Islet precursor cell (in vitro differentiated cells): ENCODE results near the gene ABHD10.

ENCODE experiments used
- DNase-seq: peaks from one replicate; pipeline ENCODE4 v3.0.0-alpha.2; 2018

ABHD10 gene

GRCh38 chr3:111978583-111979433, at the start of gene ABHD10:
Gene ABHD10, plus strand, starts transcription at chr3:111979026. Its CDS starts 36 bp downstream, at chr3:111979062.
- peak; percentile 97 for DNase-seq

GRCh38 chr3:111929484-111929883, 49.3 kb upstream of the ABHD10 start:
- DNase-seq: no peak

- DNase-seq: no peak
Observed at GRCh38 chr3:111932946-111933345, 45.9 kb upstream of the ABHD10 start.

GRCh38 chr3:111936191-111936841, 42.5 kb upstream of the ABHD10 start:
- no peak for DNase-seq

- no peak for DNase-seq
Observed at GRCh38 chr3:111936967-111937366, 41.9 kb upstream of the ABHD10 start.

GRCh38 chr3:111937871-111938270, 41.0 kb upstream of the ABHD10 start:
- DNase-seq: no peak

- DNase-seq: no peak
Observed at GRCh38 chr3:111939873-111940272, 39.0 kb upstream of the ABHD10 start.

- DNase-seq: no peak
Observed at GRCh38 chr3:111943533-111943932, 35.3 kb upstream of the ABHD10 start.

- DNase-seq: no peak
Observed at GRCh38 chr3:111944372-111944771, 34.5 kb upstream of the ABHD10 start.

GRCh38 chr3:111947231-111947630, 31.6 kb upstream of the ABHD10 start:
- DNase-seq: no peak

- no peak for DNase-seq
Observed at GRCh38 chr3:111948786-111949185, 30.0 kb upstream of the ABHD10 start.

GRCh38 chr3:111949712-111950111, 29.1 kb upstream of the ABHD10 start:
- no peak for DNase-seq

- DNase-seq: no peak
Observed at GRCh38 chr3:111951032-111951431, 27.8 kb upstream of the ABHD10 start.

- DNase-seq: no peak
Observed at GRCh38 chr3:111952086-111952485, 26.7 kb upstream of the ABHD10 start.

GRCh38 chr3:111952866-111953450, 25.9 kb upstream of the ABHD10 start:
- DNase-seq: no peak

GRCh38 chr3:111954228-111954990, 24.4 kb upstream of the ABHD10 start:
- DNase-seq: no peak

GRCh38 chr3:111955876-111956275, 22.9 kb upstream of the ABHD10 start:
- no peak for DNase-seq

GRCh38 chr3:111956449-111956848, 22.4 kb upstream of the ABHD10 start:
- no peak for DNase-seq

- DNase-seq: no peak
Observed at GRCh38 chr3:111956995-111957734, 21.7 kb upstream of the ABHD10 start.

GRCh38 chr3:111961461-111962164, 17.2 kb upstream of the ABHD10 start:
- DNase-seq: no peak

- DNase-seq: no peak
Observed at GRCh38 chr3:111963424-111963823, 15.4 kb upstream of the ABHD10 start.

- no peak for DNase-seq
Observed at GRCh38 chr3:111965484-111965883, 13.3 kb upstream of the ABHD10 start.
